ENCODE measurements around the gene PKNOX1. TPM values are rescaled to one million over a fixed set of nuclear protein-coding genes. Genes with fewer than 3 reads are reported as not detected.

Gene PKNOX1
- total RNA-seq, 1 experiment from 2014 or later = 16.5 TPM

DNA sequence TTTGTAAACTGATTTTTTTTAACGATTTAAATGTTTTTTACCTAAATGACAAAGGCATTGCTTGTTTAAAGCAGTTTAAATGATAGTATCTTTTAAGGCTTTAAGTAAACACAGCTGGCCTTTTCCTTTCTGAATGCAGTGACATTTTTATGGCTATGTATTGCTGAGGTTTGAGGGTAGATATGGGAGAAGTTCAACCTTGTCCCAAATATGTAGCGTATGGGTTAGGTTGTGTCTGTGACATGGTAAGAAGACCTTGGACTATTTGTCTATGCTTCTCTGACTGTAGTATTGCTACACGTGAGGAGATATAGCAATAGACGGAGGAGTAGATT lies 32.5 kb downstream of the PKNOX1 start:
- Histone ChIP-seq H3K27me3 (ENCODE audit: control insufficient read depth, insufficient read depth, low read length) (no peaks in the 10 kb centered on the region), H3K36me3 (ENCODE audit: control insufficient read depth, insufficient read depth, low read length) (no peaks in the 10 kb centered on the region), H3K4me3 (ENCODE audit: low read depth in 2 of 2, low read length in 2 of 2) (no peak overlapping the region), H3K27ac (ENCODE audit: low read length) (no peak overlapping the region), H3K9me3 (ENCODE audit: control insufficient read depth, insufficient read depth, low read depth, low read length) (no peaks in the 10 kb centered on the region), H3K4me1 (ENCODE audit: control insufficient read depth, insufficient read depth, low read length) (no peaks in the 10 kb centered on the region)
- DNase-seq (ENCODE audit: low read depth, low spot score) (no peak), ATAC-seq (no peak)
- CTCF ChIA-PET = no interaction called here
- in situ Hi-C loops (cut with HindIII; ENCODE audit: low pct_unique_long_range_greater_than_20kb, low sequenced_read_pairs) (no loop called here), intact Hi-C loops (cut with micrococcal nuclease; ENCODE audit: unreplicated experiment) (no loop called here)
- BruUV-seq (replicated peaks) = no TSS peak
- POLR2A ChIA-PET = no interaction called here
- no peak for TF ChIP-seq POLR2AphosphoS5 (IDR thresholded peaks at IDR 0.05; ENCODE audit: low read depth, low read length)

- intact Hi-C loops (cut with micrococcal nuclease; ENCODE audit: unreplicated experiment) = no loop called here
- ChIA-PET CTCF (no interaction called here), POLR2A (no interaction called here)
- in situ Hi-C loops (cut with HindIII; ENCODE audit: low pct_unique_long_range_greater_than_20kb, low sequenced_read_pairs) = no loop called here
- Histone ChIP-seq H3K4me1 (ENCODE audit: control insufficient read depth, insufficient read depth, low read length) (no peaks in the 10 kb centered on the region), H3K27me3 (ENCODE audit: control insufficient read depth, insufficient read depth, low read length) (no peaks in the 10 kb centered on the region), H3K27ac (ENCODE audit: low read length) (no peak overlapping the region), H3K36me3 (ENCODE audit: control insufficient read depth, insufficient read depth, low read length) (no peaks in the 10 kb centered on the region; the same call in 1 of the 2 replicates), H3K4me3 (ENCODE audit: low read depth in 2 of 2, low read length in 2 of 2) (no peak overlapping the region), H3K9me3 (ENCODE audit: control insufficient read depth, insufficient read depth, low read depth, low read length) (no peaks in the 10 kb centered on the region)
- DNase-seq (ENCODE audit: low read depth, low spot score) = no peak
- BruUV-seq (replicated peaks) = no TSS peak
- TF ChIP-seq TCF7L2 (IDR thresholded peaks at IDR 0.05; ENCODE audit: low read depth, low read length) = no peak
- TF ChIP-seq SIN3A (IDR thresholded peaks at IDR 0.05; ENCODE audit: borderline replicate concordance, insufficient read depth, low read depth, low read length) = no peak
- TF ChIP-seq, protein P1, sequence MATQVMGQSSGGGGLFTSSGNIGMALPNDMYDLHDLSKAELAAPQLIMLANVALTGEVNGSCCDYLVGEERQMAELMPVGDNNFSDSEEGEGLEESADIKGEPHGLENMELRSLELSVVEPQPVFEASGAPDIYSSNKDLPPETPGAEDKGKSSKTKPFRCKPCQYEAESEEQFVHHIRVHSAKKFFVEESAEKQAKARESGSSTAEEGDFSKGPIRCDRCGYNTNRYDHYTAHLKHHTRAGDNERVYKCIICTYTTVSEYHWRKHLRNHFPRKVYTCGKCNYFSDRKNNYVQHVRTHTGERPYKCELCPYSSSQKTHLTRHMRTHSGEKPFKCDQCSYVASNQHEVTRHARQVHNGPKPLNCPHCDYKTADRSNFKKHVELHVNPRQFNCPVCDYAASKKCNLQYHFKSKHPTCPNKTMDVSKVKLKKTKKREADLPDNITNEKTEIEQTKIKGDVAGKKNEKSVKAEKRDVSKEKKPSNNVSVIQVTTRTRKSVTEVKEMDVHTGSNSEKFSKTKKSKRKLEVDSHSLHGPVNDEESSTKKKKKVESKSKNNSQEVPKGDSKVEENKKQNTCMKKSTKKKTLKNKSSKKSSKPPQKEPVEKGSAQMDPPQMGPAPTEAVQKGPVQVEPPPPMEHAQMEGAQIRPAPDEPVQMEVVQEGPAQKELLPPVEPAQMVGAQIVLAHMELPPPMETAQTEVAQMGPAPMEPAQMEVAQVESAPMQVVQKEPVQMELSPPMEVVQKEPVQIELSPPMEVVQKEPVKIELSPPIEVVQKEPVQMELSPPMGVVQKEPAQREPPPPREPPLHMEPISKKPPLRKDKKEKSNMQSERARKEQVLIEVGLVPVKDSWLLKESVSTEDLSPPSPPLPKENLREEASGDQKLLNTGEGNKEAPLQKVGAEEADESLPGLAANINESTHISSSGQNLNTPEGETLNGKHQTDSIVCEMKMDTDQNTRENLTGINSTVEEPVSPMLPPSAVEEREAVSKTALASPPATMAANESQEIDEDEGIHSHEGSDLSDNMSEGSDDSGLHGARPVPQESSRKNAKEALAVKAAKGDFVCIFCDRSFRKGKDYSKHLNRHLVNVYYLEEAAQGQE (IDR thresholded peaks at IDR 0.05; ENCODE audit: insufficient read depth in 1 of 2, low read depth in 2 of 2, low read length in 1 of 2) = no peak
- no peak for TF ChIP-seq CTCF (IDR thresholded peaks at IDR 0.05)
- no peak for TF ChIP-seq POLR2AphosphoS5 (IDR thresholded peaks at IDR 0.05; ENCODE audit: low read depth, low read length)
- ATAC-seq = no peak
Measured at GRCh38 chr21:43012596-43012995, 38.2 kb downstream of the PKNOX1 start.

DNA sequence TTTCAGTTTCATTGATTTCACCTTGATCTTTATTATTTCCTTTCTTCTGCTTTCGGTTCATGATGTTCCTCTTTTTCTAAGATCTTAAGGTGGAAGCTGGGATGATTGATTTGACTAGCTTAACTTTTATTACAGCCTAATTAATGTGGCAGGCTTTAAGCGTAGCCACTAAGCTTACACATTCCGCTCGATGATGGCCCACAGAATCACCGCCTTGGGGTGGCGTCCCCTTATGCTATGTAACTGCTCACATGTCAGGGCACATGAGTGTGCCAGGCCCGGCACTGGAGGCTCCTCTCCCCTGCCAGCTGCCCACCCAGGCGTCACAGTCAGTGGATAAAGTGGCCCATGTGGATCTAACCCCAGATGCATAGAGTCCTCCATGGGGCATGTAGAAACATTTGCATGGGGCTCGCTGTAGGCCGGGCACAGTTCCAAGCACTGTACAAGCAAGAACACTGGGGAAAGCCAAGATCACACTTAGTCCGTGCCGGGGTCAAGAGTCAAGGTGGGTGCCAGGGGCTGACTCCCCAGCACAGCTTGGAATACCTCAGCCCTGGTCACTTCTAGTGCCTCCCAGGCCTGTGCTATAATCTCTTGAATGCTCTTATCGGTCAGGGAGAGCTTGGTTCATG lies 41.7 kb downstream of the PKNOX1 start:
- intact Hi-C loops (cut with micrococcal nuclease; ENCODE audit: unreplicated experiment) = no loop called here
- DNase-seq (ENCODE audit: low read depth, low spot score) (no peak), ATAC-seq (no peak)
- no peak overlapping the region for H3K4me3 ChIP-seq (ENCODE audit: low read depth in 2 of 2, low read length in 2 of 2)
- CTCF ChIA-PET = no interaction called here
- in situ Hi-C loops (cut with HindIII; ENCODE audit: low pct_unique_long_range_greater_than_20kb, low sequenced_read_pairs) = no loop called here
- H3K36me3 ChIP-seq (ENCODE audit: control insufficient read depth, insufficient read depth, low read length) = no peaks in the 10 kb centered on the region; the same call in 1 of the 2 replicates
- H3K9me3 ChIP-seq (ENCODE audit: control insufficient read depth, insufficient read depth, low read depth, low read length) = no peaks in the 10 kb centered on the region
- BruUV-seq (replicated peaks) = no TSS peak
- H3K27me3 ChIP-seq (ENCODE audit: control insufficient read depth, insufficient read depth, low read length) = no peaks in the 10 kb centered on the region
- no peak overlapping the region for H3K27ac ChIP-seq (ENCODE audit: low read length)
- POLR2A ChIA-PET = no interaction called here
- H3K4me1 ChIP-seq (ENCODE audit: control insufficient read depth, insufficient read depth, low read length) = no peaks in the 10 kb centered on the region
- TF ChIP-seq POLR2AphosphoS5 (IDR thresholded peaks at IDR 0.05; ENCODE audit: low read depth, low read length) (no peak), SIN3A (IDR thresholded peaks at IDR 0.05; ENCODE audit: borderline replicate concordance, insufficient read depth, low read depth, low read length) (no peak), CTCF (IDR thresholded peaks at IDR 0.05) (no peak), TCF7L2 (IDR thresholded peaks at IDR 0.05; ENCODE audit: low read depth, low read length) (no peak)
- TF ChIP-seq, protein P1 (IDR thresholded peaks at IDR 0.05; ENCODE audit: insufficient read depth in 1 of 2, low read depth in 2 of 2, low read length in 1 of 2) = no peak

Data from Panc1 (cell line).